CD4-positive, alpha-beta T cell treated with Interleukin-17A for 4 hours (primary cell): Measurements from ENCODE around the gene HSPB1.
"Not testable (repeated sequence)": the region's sequence is repeated elsewhere in the genome, so short reads cannot be mapped to it uniquely, and the experiment has no call there.

Experiments
- DNase-seq: peaks from one replicate; pipeline ENCODE4 v3.0.0-alpha.2; 2020; ENCODE audit warnings: mixed read lengths

HSPB1 gene

GRCh38 chr7:76334320-76334967 lies 32.0 kb downstream of the HSPB1 start:
- no peak for DNase-seq

- not testable (repeated sequence) for DNase-seq
These were observed 32.9 kb downstream of the HSPB1 start for GRCh38 chr7:76335417-76335816.

- DNase-seq: no peak
These were observed 33.6 kb downstream of the HSPB1 start for GRCh38 chr7:76336094-76336493.

GRCh38 chr7:76337147-76337546 lies 34.7 kb downstream of the HSPB1 start:
- DNase-seq: no peak

- DNase-seq: no peak
These were observed 36.0 kb downstream of the HSPB1 start for GRCh38 chr7:76338298-76339084.

GRCh38 chr7:76340617-76341131 lies 38.2 kb downstream of the HSPB1 start:
- DNase-seq: no peak

- DNase-seq: no peak
These were observed 39.7 kb downstream of the HSPB1 start for GRCh38 chr7:76342222-76342621.

- no peak for DNase-seq
These were observed 40.9 kb downstream of the HSPB1 start for GRCh38 chr7:76343294-76343930.

GRCh38 chr7:76343931-76344321 lies 41.5 kb downstream of the HSPB1 start:
- DNase-seq: no peak

GRCh38 chr7:76346097-76346496 lies 43.6 kb downstream of the HSPB1 start:
- no peak for DNase-seq

GRCh38 chr7:76346778-76347177 lies 44.3 kb downstream of the HSPB1 start:
- DNase-seq: no peak

- DNase-seq: no peak
These were observed 45.2 kb downstream of the HSPB1 start for GRCh38 chr7:76347710-76348109.

GRCh38 chr7:76349313-76349885 lies 46.9 kb downstream of the HSPB1 start:
- DNase-seq: no peak

GRCh38 chr7:76351372-76351771 lies 48.9 kb downstream of the HSPB1 start:
- DNase-seq: peak; percentile 8

GRCh38 chr7:76352193-76352592 lies 49.7 kb downstream of the HSPB1 start:
- DNase-seq: no peak

GRCh38 chr7:76353744-76354143 lies 51.3 kb downstream of the HSPB1 start:
- DNase-seq: no peak
